GM18868 (cell line): ENCODE results near the gene GRM7.

ENCODE experiments used
- ATAC-seq: cut with Tn5 transposase; IDR thresholded peaks from one replicate; pipeline ENCODE4 v1.9.1; 2021; ENCODE audit warnings: mild to moderate bottlenecking, moderate library complexity; ENCODE audit not compliant: unreplicated experiment

GRM7 gene

GRCh38 chr3:7469866-7470265, 609.0 kb downstream of the GRM7 start:
- no peak for ATAC-seq

- no peak for ATAC-seq
These were observed 623.7 kb downstream of the GRM7 start for GRCh38 chr3:7484636-7485035.

GRCh38 chr3:7487763-7488162, 626.8 kb downstream of the GRM7 start:
- ATAC-seq = no peak

- ATAC-seq = no peak
These were observed 628.5 kb downstream of the GRM7 start for GRCh38 chr3:7489417-7489816.

- no peak for ATAC-seq
These were observed 637.8 kb downstream of the GRM7 start for GRCh38 chr3:7498715-7499114.

GRCh38 chr3:7503431-7503830, 642.5 kb downstream of the GRM7 start:
- ATAC-seq = no peak

- ATAC-seq = no peak
These were observed 644.2 kb downstream of the GRM7 start for GRCh38 chr3:7504886-7505775.

- ATAC-seq = no peak
These were observed 645.8 kb downstream of the GRM7 start for GRCh38 chr3:7506606-7507180.

GRCh38 chr3:7508821-7509220, 647.9 kb downstream of the GRM7 start:
- no peak for ATAC-seq

- no peak for ATAC-seq
These were observed 651.1 kb downstream of the GRM7 start for GRCh38 chr3:7512048-7512447.

GRCh38 chr3:7518026-7518425, 657.1 kb downstream of the GRM7 start:
- ATAC-seq = no peak

- ATAC-seq = no peak
These were observed 657.5 kb downstream of the GRM7 start for GRCh38 chr3:7518456-7518855.

- no peak for ATAC-seq
These were observed 659.1 kb downstream of the GRM7 start for GRCh38 chr3:7520059-7520458.

GRCh38 chr3:7520593-7520992, 659.7 kb downstream of the GRM7 start:
- no peak for ATAC-seq

- no peak for ATAC-seq
These were observed 675.6 kb downstream of the GRM7 start for GRCh38 chr3:7536510-7536909.

GRCh38 chr3:7536921-7537320, 676.0 kb downstream of the GRM7 start:
- no peak for ATAC-seq

GRCh38 chr3:7543294-7543880, 682.5 kb downstream of the GRM7 start:
- no peak for ATAC-seq

- ATAC-seq = no peak
These were observed 684.4 kb downstream of the GRM7 start for GRCh38 chr3:7545334-7545733.

GRCh38 chr3:7546253-7546652, 685.3 kb downstream of the GRM7 start:
- no peak for ATAC-seq

GRCh38 chr3:7547826-7548225, 686.9 kb downstream of the GRM7 start:
- no peak for ATAC-seq

GRCh38 chr3:7562892-7563291, 702.0 kb downstream of the GRM7 start:
- ATAC-seq = no peak

GRCh38 chr3:7565574-7565973, 704.7 kb downstream of the GRM7 start:
- ATAC-seq = no peak
